ENCODE measurements around the gene PPP2R5C.

The PPP2R5C gene

DNA sequence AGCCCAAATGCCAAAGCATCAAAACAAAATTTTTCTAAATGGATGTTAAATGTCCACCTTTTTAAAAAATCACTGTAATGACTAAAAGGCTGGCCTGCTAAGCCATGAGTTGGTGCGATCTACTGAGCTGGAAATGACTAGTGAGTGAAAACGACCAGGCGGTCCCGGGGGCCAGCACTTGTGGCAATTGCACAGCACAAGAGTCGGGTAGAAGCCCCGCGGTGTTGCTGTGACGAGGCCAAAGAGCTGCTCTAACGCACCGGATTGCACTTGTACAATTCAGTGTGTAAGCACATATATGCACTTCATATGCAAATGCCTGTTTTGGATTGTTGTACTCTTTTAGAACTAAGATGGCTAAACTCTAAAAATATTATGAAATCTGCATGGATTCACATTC, 138.7 kb downstream of the PPP2R5C start:
- DNase-seq (ENCODE audit: extremely low spot score, insufficient read length, low read depth) (no peak), FAIRE-seq (no peak)

GRCh38 chr14:101903111-101903561, 141.6 kb downstream of the PPP2R5C start:
- FAIRE-seq: no peak
- DNase-seq (ENCODE audit: extremely low spot score, insufficient read length, low read depth): no peak

- FAIRE-seq (no peak), DNase-seq (ENCODE audit: extremely low spot score, insufficient read length, low read depth) (no peak)
These were observed 144.1 kb downstream of the PPP2R5C start for GRCh38 chr14:101905614-101906013.

- DNase-seq (ENCODE audit: extremely low spot score, insufficient read length, low read depth): no peak
- FAIRE-seq: no peak
These were observed 145.1 kb downstream of the PPP2R5C start for GRCh38 chr14:101906645-101907044.

DNA sequence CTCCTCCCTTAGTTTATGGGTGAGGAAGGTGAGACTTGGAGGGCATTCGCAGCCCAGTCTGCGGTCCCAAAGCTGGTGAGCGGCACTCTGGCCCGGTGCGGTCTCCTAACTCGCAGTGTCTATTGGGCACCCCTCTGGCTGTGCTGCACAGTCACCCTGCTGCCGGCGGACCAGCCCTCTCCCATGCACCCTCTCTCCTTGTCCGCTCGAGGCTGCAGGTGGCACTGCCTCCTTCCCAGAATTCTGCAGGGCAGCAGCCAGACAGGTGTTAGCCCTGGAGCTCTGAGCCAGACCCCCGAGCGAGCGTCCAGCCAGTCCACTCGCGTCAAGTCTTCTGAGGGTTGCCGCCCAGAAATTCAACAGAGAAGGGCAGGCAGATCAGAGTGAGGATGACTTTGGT, 146.1 kb downstream of the PPP2R5C start:
- DNase-seq (ENCODE audit: extremely low spot score, insufficient read length, low read depth) (no peak), FAIRE-seq (no peak)

- no peak for FAIRE-seq
These were observed 147.3 kb downstream of the PPP2R5C start for GRCh38 chr14:101908795-101909194.

DNA sequence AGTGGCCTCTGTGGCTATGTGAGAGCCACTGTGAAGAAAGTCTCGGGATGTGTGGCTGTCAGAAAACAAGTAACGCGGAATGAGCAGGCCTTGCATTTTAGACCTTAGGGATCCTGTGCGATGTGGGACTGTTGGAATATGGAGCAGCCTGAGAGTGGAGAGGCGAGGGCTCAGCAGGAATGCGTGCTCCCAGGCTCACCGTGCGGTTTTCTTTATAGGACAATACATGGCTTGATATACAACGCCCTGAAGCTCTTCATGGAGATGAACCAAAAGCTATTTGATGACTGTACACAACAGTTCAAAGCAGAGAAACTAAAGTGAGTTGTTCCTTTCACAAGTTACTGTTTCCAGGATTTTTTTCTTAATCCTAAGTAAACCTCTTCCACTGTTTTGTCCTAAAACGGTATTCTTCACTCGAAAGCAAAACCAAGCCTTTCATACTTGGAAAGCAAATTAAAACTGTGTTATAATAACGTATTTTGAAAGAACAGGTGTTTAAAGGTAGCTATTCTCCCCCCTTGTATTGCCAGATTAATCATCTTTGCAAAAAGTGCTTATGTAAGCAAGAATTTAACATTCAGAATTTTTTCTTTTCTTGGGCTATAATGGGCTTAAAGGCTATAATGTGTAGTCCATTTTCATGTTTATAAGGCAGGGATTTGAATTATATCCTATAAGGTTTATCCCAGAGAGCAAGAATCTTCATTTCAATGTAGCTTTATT, 148.0 kb downstream of the PPP2R5C start:
- FAIRE-seq (no peak), DNase-seq (ENCODE audit: extremely low spot score, insufficient read length, low read depth) (no peak)

More at GRCh38 chr14:101908795-101909194, 147.3 kb downstream of the PPP2R5C start:
- no peak for DNase-seq (ENCODE audit: extremely low spot score, insufficient read length, low read depth)

DNA sequence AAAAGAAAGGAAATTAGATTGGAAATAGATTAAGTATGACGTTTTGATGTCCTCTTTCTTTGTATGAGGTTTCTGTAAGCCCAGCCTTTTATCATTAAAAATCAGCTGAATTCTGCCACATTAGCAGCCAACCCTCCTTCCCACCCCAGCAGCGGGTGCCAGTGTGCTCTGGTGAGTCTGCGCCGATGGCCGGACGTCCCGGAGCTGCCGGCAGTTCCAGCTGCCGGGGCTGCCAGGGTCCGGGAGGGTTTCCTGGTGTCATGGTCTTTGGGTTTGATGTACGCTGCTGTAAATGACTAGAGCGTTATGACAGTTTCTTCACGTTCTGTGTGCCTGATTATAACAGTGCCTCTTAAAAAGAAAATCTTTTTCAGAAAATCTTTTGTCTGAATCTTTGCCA, 151.3 kb downstream of the PPP2R5C start:
- DNase-seq (ENCODE audit: extremely low spot score, insufficient read length, low read depth) (no peak), FAIRE-seq (no peak)

DNA sequence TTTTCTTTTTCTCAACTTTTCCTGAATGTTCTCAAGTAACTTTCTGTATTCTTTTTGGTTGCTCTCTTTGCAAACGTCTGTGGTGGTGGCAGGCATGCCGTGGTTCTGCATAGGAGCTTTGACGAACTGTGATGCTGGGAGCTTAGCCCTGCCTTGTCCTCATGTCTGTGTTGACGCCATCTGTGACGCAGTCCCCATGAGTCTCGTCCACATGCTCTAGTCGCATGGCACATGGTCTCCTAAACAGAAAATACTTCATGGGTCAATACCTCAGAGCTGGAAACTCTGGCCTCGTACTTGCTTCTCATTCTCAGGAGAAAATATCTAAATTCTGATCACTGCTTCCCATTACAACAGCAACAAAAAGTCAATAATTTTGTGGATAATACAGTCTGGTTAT, 152.6 kb downstream of the PPP2R5C start:
- DNase-seq (ENCODE audit: extremely low spot score, insufficient read length, low read depth): no peak
- FAIRE-seq: no peak

DNA sequence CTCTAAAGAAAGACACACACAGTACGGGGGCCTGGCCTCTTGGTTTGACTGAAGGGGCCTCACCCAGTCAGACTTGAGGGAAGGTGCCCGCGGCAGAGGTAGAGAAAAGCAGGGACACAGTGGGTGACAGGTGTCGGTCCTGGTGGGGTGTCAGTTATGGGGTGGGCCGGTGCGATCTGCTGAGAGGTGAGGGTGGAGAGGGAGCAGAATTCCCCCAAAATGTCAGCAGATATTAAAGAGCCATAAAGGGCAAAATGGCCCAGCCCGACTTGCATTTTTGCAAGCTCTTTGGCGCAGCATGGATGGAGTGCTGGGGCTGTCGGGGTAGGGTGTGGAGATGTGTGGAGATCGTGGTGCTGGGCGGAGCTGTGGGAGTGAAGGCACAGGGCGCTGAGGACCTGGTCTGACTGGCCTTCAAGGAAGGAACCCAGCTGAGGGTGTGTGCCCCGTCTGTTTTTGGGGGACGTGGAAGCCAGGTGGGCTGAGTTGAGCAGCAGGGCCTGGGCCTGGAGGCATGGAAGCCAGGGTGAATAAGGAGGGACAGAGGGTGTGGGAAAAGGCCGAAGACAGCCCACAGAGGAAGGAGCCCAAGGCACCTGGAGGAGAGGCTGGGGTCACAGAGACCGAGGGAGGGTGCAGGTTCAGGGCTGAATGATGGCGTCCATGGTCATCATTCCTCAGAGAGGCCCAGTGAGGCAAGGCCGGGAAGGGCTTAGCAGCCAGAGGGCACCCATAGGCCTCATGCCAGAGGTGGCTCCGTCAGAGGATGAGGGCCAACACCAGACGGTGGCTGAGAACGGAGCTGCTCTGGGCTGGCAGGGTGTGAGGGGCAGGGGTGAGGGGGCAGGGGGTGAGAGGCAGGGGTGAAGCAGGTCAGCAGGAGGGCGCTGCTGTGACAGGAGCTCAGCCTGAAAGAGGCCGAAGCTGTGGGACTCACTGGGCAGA, 154.6 kb downstream of the PPP2R5C start:
- FAIRE-seq (no peak), DNase-seq (ENCODE audit: extremely low spot score, insufficient read length, low read depth) (no peak)

GRCh38 chr14:101916816-101917412, 155.4 kb downstream of the PPP2R5C start:
- DNase-seq (ENCODE audit: extremely low spot score, insufficient read length, low read depth) (no peak), FAIRE-seq (no peak)

GRCh38 chr14:101917413-101918017, 156.0 kb downstream of the PPP2R5C start:
- FAIRE-seq: no peak
- no peak for DNase-seq (ENCODE audit: extremely low spot score, insufficient read length, low read depth)

DNA sequence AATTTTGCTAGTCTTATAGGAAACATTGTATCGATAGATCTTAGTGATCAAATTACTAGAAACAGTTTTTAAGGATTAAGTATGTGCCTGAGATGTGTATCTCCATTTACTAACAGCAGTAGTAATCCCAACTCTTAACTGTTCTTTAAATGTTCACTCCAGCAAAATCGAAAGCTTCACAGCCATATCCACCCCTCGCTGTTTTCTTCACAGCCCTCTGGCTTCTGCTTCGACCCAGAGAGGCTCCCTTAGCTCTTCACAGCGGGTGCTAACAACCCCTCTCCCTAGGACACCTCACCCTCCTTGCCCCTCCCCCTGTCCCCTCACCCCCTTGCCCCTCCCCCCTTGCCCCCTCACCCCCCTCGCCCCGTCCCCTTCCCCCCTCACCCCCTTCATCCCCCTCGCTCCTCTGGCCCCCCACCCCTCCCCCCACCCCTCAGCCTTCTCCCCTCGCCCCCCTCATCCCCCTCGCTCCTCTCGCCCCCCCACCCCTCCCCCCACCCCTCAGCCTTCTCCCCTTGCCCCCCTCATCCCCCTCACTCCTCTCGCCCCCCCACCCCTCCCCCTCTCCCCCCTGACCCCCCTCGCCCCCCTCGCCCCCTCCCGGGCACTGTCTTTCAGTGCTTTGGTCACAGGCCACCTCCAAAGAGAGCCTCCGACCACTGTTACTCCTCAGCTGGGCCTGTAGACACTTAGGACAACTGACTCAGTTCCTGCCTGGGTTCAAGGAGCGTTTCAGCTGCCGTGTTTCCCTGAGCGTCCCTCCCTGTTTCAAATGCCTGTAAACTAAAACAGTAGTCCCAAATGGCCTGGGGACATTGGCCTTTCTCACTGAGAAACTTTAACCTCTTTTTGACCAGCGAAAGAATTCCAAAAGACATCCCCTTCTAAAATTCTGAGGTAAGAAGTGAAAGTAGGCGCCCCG, 156.8 kb downstream of the PPP2R5C start:
- FAIRE-seq: no peak

GRCh38 chr14:101920271-101920670, 158.8 kb downstream of the PPP2R5C start:
- FAIRE-seq (no peak), DNase-seq (ENCODE audit: extremely low spot score, insufficient read length, low read depth) (no peak)

More for the DNA sequence above, 156.8 kb downstream of the PPP2R5C start:
- no peak for DNase-seq (ENCODE audit: extremely low spot score, insufficient read length, low read depth)

DNA sequence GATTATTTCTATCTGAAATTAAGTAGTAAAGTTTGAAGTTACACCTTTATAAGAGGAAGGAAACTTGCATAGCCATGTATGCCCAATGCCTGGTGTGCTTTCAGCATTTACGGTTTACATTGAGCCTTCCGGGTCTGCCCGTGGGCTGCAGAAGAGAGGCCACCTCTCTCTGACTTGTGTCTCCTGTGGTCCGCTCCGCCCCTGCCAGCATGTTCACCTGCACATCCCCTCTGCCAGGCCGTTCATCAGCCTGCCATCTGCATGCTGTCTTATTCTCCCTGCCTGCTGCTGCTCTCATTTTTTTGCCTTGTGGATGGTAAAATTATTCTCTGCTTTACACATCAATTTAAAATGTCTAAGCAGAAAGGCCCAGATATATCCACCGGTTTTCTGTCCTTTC, 161.4 kb downstream of the PPP2R5C start:
- FAIRE-seq (no peak), DNase-seq (ENCODE audit: extremely low spot score, insufficient read length, low read depth) (no peak)

GRCh38 chr14:101925152-101925551, 163.6 kb downstream of the PPP2R5C start:
- DNase-seq (ENCODE audit: extremely low spot score, insufficient read length, low read depth) (no peak), FAIRE-seq (no peak)

DNA sequence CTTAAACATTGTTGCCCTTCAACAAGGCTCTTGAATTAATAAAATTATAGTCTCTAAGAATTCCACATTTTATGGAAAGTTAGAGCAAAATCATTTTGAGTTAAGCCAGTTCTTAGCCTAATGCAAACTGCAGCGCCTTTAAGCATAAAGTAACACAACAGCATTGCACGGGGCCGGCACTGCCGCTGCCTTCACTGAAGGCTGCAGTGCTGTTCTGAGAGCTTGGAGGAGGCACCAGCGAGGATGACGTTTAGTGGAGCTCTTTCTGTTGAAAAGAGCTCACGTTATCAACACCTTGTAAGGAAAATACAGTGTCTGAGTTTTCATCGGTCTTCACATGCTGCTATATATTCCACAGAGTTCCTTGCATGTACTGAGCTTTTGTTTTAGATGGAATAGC, 164.6 kb downstream of the PPP2R5C start:
- DNase-seq (ENCODE audit: extremely low spot score, insufficient read length, low read depth): no peak
- no peak for FAIRE-seq

DNA sequence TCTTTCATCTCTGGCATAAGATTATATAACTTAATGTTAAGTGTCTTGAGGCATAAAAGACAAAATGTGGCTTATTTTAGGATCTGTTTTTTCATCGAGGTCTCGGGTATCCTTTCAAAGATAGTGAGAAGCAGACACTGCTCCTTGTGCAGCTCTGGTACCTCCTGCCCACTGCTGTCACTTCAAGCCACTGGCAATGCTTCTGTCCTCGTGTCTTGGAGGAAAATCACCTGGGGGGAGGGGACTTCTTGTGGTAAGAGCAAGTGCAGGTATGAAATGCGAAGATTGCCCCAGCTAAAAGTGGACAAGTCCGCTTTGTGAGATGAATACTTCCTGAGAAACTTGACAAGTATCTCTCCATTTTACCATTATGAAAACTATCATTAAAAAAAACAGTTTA, 165.1 kb downstream of the PPP2R5C start:
- DNase-seq (ENCODE audit: extremely low spot score, insufficient read length, low read depth) (no peak), FAIRE-seq (no peak)

DNA sequence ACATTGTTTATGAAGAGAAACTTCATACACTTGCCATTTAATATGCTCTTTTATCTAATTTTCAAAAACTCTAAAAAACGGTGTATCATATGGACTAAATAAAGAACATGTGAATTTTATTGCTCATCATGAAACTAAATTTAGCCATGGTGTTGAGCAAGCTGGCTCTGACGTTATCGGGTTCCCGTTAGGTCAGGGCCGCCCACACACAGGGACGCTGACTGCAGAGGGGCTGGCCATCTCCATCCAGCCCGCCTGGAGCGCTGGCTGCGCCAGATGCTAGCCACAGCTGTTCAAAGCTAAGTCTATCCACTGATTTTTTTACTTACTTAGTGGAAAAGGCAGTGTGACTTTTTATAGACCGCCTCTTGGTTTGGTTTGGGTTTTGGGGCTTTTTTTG, 166.3 kb downstream of the PPP2R5C start:
- DNase-seq (ENCODE audit: extremely low spot score, insufficient read length, low read depth): no peak
- FAIRE-seq: no peak
